Measurements from ENCODE around the gene ECHDC1. TPM values are rescaled to one million over a fixed set of nuclear protein-coding genes. Genes with fewer than 3 reads are reported as not detected.
A peak's percentile ranks its signal among the peaks of the same experiment; 100 is the strongest.

ECHDC1 gene
- total and polyA plus RNA-seq, 2 of the 8 experiments (the other 6 are each of a cell fraction or from before 2014, with no cell fraction given), result 11.3 to 60.5 TPM

DNA sequence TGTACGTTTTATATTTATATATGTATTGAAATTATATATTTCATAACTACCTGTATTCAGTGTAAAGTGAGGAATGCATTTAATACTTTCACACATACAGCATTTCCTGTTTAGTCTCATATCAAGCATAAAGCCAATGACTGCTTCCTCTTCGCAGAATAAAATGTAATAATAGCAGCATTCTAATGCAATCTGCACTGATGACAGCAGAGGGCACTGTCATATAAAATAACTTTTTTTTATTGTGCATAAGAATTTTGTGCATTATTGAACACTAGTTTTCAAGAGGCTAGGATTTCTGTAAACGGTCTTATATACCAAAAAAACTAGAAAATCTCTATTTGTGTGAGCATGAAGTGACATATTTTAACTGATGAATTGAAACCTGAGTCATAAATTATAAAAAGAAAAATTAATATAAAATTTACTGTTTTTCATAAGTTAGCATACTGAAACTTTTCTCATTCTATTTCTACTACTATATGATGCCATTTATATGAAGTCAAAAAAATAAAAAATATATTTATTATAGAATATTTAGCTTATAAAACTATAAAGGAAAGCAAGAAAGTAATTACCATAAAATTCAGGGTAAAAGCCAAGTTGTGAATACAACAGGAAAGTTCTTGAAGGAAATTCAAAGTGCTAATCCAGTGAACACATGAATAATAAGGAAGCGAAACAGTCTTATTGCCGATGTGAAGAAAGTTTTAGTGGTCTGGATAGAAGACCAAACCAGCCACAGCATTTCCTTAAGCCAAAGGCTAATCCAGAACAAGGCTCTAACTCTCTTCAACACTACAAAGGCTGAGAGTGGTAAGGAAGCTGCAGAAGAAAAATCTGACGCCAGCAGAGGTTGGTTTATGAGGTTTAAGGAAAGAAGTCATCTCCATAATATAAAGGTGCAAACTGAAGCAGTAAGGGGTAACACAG lies 40.4 kb downstream of the ECHDC1 start:
- Histone ChIP-seq H2BK15ac (ENCODE audit: low read length) (no peak overlapping the region), H3K79me1 (ENCODE audit: low read depth, low read length) (no peaks in the 10 kb centered on the region), H3K18ac (ENCODE audit: extremely low read depth, low read length) (no peak overlapping the region), H2AK5ac (ENCODE audit: low read depth, low read length) (0 out of 2 replicates have a peak overlapping the region, but pooled peaks have one; percentile 53), H3K27ac (ENCODE audit: low read depth, low read length) (no peak overlapping the region), H2BK12ac (ENCODE audit: low read depth, low read length) (no peak overlapping the region), H3K36me3 (ENCODE audit: control insufficient read depth in 2 of 4, insufficient read depth in 4 of 4, low read length in 3 of 4) (no peaks in the 10 kb centered on the region; a peak in 1 of 8 replicates), H2BK120ac (replicated peaks; ENCODE audit: low read depth, low read length) (no peak overlapping the region), H2AFZ (ENCODE audit: low read length) (no peak overlapping the region), H3K4me2 (ENCODE audit: insufficient read depth in 1 of 2, low read depth in 2 of 2, low read length in 2 of 2) (no peak overlapping the region), H3K27me3 (replicated peaks in 1 of 4; ENCODE audit: control insufficient read depth in 3 of 4, extremely low read depth in 1 of 4, insufficient read depth in 3 of 4, low read length in 3 of 4) (no peaks in the 10 kb centered on the region), H4K5ac (ENCODE audit: insufficient read length, low read depth, low read length) (no peak overlapping the region), H3K4me1 (replicated peaks in 1 of 4; ENCODE audit: control insufficient read depth in 3 of 4, insufficient read depth in 4 of 4, low read length in 3 of 4) (peaks cover 0 to 4% (median 1%) of the 10 kb centered on the region in 4 experiments; a peak in 3 of 7 replicates), H3K79me2 (ENCODE audit: control insufficient read depth in 1 of 2, insufficient read depth in 2 of 2, low read length in 2 of 2) (peaks cover 0 to 6% of the 10 kb centered on the region in 2 experiments; a peak in 2 of 4 replicates), H3K4me3 (ENCODE audit: extremely low read depth in 1 of 4, insufficient read depth in 2 of 4, low read depth in 3 of 4, low read length in 4 of 4) (no peak overlapping the region), H3K4ac (replicated peaks; ENCODE audit: insufficient read length, low read depth, low read length) (no peak overlapping the region), H4K20me1 (replicated peaks in 1 of 2; ENCODE audit: control insufficient read depth in 1 of 2, insufficient read depth in 2 of 2, low read length in 2 of 2) (peaks cover 0 to 3% of the 10 kb centered on the region in 2 experiments), H3K9me3 (ENCODE audit: insufficient read depth in 2 of 2, low read depth in 1 of 2, low read length in 1 of 2) (no peaks in the 10 kb centered on the region), H3K23ac (ENCODE audit: insufficient read length) (no peak overlapping the region), H3K14ac (ENCODE audit: insufficient read length) (no peak overlapping the region), H3K9ac (replicated peaks in 1 of 4; ENCODE audit: extremely low read depth in 1 of 4, low read depth in 3 of 4, low read length in 3 of 4) (no peak overlapping the region), H4K91ac (replicated peaks; ENCODE audit: insufficient read length, low read length) (no peak overlapping the region), H4K8ac (ENCODE audit: extremely low read depth, insufficient read depth, low read length) (no peak overlapping the region), H3K56ac (replicated peaks; ENCODE audit: insufficient read length, low read depth, low read length) (no peak overlapping the region), H3K23me2 (ENCODE audit: low read depth, low read length) (no peaks in the 10 kb centered on the region), H2BK20ac (ENCODE audit: low read length) (no peak overlapping the region), H2BK5ac (ENCODE audit: low read depth, low read length) (no peak overlapping the region)
- WGBS, 2 experiments (ENCODE audit: extremely low coverage in 1 of 2, insufficient coverage in 1 of 2, insufficient read length in 1 of 2, insufficient replicate concordance in 2 of 2, low coverage in 1 of 2, low lambda C conversion rate in 2 of 2, missing lambda C conversion rate in 1 of 2), result 88% methylated on average over 6 of the region's 6 CpGs; no CpG with 5 or more reads in 1 of the 2 experiments
- CTCF ChIA-PET (ENCODE audit: partially characterized antibody), result interaction anchor here (0.6 to 3.5 kb wide), 38 partner anchors 9 to 261 kb away, joined by 3 to 25 read pairs (median 4); partner anchors contain the start of genes KIAA0408 and RNF146
- FAIRE-seq, result no peak
- POLR2A ChIA-PET (ENCODE audit: partially characterized antibody), result interaction anchor here (1.2 kb wide), 1 partner anchor 36 kb away, joined by 3 read pairs; the partner anchor contains the start of gene RNF146
- DNase-seq (ENCODE audit: low read depth in 1 of 2, low spot score in 2 of 2), result no peak
- TF ChIP-seq RAD21 (IDR thresholded peaks at IDR 0.05 in 1 of 2, conservative IDR thresholded peaks at IDR 0.05 in 1 of 2; ENCODE audit: low read depth in 2 of 2, low read length in 2 of 2) (peak; percentile 48 to 59), MAFK (IDR thresholded peaks at IDR 0.05; ENCODE audit: low read depth, low read length) (no peak), CBX5 (IDR thresholded peaks at IDR 0.05; ENCODE audit: low read depth, low read length) (no peak)
- TF ChIP-seq, protein P1, sequence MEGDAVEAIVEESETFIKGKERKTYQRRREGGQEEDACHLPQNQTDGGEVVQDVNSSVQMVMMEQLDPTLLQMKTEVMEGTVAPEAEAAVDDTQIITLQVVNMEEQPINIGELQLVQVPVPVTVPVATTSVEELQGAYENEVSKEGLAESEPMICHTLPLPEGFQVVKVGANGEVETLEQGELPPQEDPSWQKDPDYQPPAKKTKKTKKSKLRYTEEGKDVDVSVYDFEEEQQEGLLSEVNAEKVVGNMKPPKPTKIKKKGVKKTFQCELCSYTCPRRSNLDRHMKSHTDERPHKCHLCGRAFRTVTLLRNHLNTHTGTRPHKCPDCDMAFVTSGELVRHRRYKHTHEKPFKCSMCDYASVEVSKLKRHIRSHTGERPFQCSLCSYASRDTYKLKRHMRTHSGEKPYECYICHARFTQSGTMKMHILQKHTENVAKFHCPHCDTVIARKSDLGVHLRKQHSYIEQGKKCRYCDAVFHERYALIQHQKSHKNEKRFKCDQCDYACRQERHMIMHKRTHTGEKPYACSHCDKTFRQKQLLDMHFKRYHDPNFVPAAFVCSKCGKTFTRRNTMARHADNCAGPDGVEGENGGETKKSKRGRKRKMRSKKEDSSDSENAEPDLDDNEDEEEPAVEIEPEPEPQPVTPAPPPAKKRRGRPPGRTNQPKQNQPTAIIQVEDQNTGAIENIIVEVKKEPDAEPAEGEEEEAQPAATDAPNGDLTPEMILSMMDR (IDR thresholded peaks at IDR 0.05; ENCODE audit: control extremely low read depth in 1 of 3, insufficient read depth in 1 of 3, low read depth in 1 of 3, low read length in 3 of 3), result peak in 2 of 3 experiments; percentile 7 to 60; a peak in 2 of 4 replicates
